ENCODE results near the gene GRK5. TPM values are rescaled to one million over a fixed set of nuclear protein-coding genes. Genes with fewer than 3 reads are reported as not detected.

The GRK5 gene
- total RNA-seq, 1 experiment from 2014 or later, result 0.82 TPM

- H3K27ac Mint-ChIP-seq (ENCODE audit: low read depth, unreplicated experiment), result peak overlapping the region; percentile 73
- no peaks in the 10 kb centered on the region for H3K27me3 Mint-ChIP-seq (ENCODE audit: insufficient read depth, unreplicated experiment)
- CTCF ChIA-PET, result interaction anchor here (0.7 to 3.5 kb wide), 3 partner anchors 8 to 253 kb away, joined by 3 to 21 read pairs (median 4); no protein-coding TSS in a partner anchor
- no peaks in the 10 kb centered on the region for H3K9me3 Mint-ChIP-seq (ENCODE audit: unreplicated experiment)
- intact Hi-C loops (cut with micrococcal nuclease), result no loop called here
- H3K4me1 Mint-ChIP-seq (ENCODE audit: insufficient read depth, unreplicated experiment), result peaks cover 18% of the 10 kb centered on the region
- no peak for DNase-seq (ENCODE audit: unreplicated experiment)
- H3K36me3 Mint-ChIP-seq (ENCODE audit: insufficient read depth, unreplicated experiment), result no peaks in the 10 kb centered on the region
- no TSS peak for BruUV-seq (replicated peaks)
- no peak overlapping the region for H3K4me3 Mint-ChIP-seq (ENCODE audit: unreplicated experiment)
- TF ChIP-seq CTCF (IDR thresholded peaks at IDR 0.05; ENCODE audit: unreplicated experiment), result no peak
- POLR2A ChIA-PET, result interaction anchor here (0.6 to 2.2 kb wide), 8 partner anchors 11 to 33 kb away, joined by 4 to 14 read pairs (median 6); partner anchors contain the start of genes GRK5 and PRDX3
Measured at GRCh38 chr10:119190954-119191785, 16.2 kb upstream of the GRK5 start.

GRCh38 chr10:119191881-119192280, 15.5 kb upstream of the GRK5 start:
- Mint-ChIP-seq H3K27me3 (ENCODE audit: insufficient read depth, unreplicated experiment) (no peaks in the 10 kb centered on the region), H3K9me3 (ENCODE audit: unreplicated experiment) (no peaks in the 10 kb centered on the region), H3K36me3 (ENCODE audit: insufficient read depth, unreplicated experiment) (no peaks in the 10 kb centered on the region), H3K4me1 (ENCODE audit: insufficient read depth, unreplicated experiment) (peaks cover 18% of the 10 kb centered on the region), H3K4me3 (ENCODE audit: unreplicated experiment) (no peak overlapping the region), H3K27ac (ENCODE audit: low read depth, unreplicated experiment) (peak overlapping the region; percentile 31)
- DNase-seq (ENCODE audit: unreplicated experiment), result peak; percentile 81
- BruUV-seq (replicated peaks), result no TSS peak
- no peak for TF ChIP-seq CTCF (IDR thresholded peaks at IDR 0.05; ENCODE audit: unreplicated experiment)
- POLR2A ChIA-PET, result interaction anchor here (0.6 to 2.0 kb wide), 6 partner anchors 13 to 1322 kb away, joined by 3 to 5 read pairs (median 4); no protein-coding TSS in a partner anchor
- CTCF ChIA-PET, result interaction anchor here (1.1 kb wide), 1 partner anchor 219 kb away, joined by 4 read pairs; no protein-coding TSS in a partner anchor
- intact Hi-C loops (cut with micrococcal nuclease), result no loop called here

DNA sequence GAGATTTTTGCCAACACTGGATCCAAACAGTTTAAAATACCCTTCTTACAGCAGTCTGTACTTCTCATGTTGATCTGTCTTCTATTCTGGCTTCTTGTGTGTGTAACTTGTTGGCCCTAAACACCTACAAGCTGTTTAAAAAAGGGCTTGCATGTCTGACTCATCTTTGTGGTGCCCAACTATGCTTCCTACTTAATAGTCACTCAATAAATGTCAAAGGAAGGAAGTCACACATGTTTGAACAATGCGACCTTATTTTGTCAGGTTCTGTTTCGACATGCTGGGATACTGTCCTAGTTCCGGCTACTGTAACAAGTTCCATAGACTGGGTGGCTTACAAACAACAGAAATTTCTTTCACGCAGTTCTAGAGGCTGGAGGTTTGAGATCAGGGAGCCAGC, 9.4 kb upstream of the GRK5 start:
- CTCF ChIA-PET, result interaction anchor here (0.6 to 8.1 kb wide), 13 partner anchors 9 to 607 kb away, joined by 3 to 116 read pairs (median 4); no protein-coding TSS in a partner anchor
- no peak for TF ChIP-seq CTCF (IDR thresholded peaks at IDR 0.05; ENCODE audit: unreplicated experiment)
- Mint-ChIP-seq H3K27me3 (ENCODE audit: insufficient read depth, unreplicated experiment) (no peaks in the 10 kb centered on the region), H3K27ac (ENCODE audit: low read depth, unreplicated experiment) (no peak overlapping the region), H3K36me3 (ENCODE audit: insufficient read depth, unreplicated experiment) (no peaks in the 10 kb centered on the region), H3K9me3 (ENCODE audit: unreplicated experiment) (no peaks in the 10 kb centered on the region), H3K4me1 (ENCODE audit: insufficient read depth, unreplicated experiment) (peaks cover 16% of the 10 kb centered on the region), H3K4me3 (ENCODE audit: unreplicated experiment) (no peak overlapping the region)
- intact Hi-C loops (cut with micrococcal nuclease), result no loop called here
- DNase-seq (ENCODE audit: unreplicated experiment), result peak; percentile 71
- POLR2A ChIA-PET, result interaction anchor here (1.4 to 1.7 kb wide), 2 partner anchors 9 to 19 kb away, joined by 5 read pairs; partner anchors contain the start of gene PRDX3
- no TSS peak for BruUV-seq (replicated peaks)

DNA sequence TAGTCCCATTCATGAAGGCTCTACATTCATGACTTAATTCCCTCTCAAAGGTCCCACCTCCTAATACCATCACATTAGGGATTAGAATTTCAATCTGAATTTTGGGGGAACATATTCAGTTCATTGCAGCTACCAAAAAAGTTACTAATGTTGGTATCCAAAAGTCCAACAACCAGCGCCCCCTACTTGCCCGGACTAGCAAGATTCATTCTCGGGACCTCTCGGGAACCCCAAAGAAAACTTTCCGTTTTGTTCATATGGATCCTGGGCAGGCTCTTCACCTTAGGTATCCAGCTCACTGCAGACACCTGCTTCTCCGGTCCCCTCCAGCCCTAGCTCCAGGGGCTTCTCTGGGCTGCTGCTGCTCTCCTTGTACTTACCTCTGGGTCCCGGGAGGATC, 8.9 kb upstream of the GRK5 start:
- no peak overlapping the region for H3K27ac Mint-ChIP-seq (ENCODE audit: low read depth, unreplicated experiment)
- POLR2A ChIA-PET, result interaction anchor here (1.4 to 2.0 kb wide), 3 partner anchors 8 to 397 kb away, joined by 5 to 10 read pairs (median 5); partner anchors contain the start of gene PRDX3
- intact Hi-C loops (cut with micrococcal nuclease), result no loop called here

More for the DNA sequence above, 8.9 kb upstream of the GRK5 start:
- no peaks in the 10 kb centered on the region for H3K36me3 Mint-ChIP-seq (ENCODE audit: insufficient read depth, unreplicated experiment)
- H3K9me3 Mint-ChIP-seq (ENCODE audit: unreplicated experiment), result no peaks in the 10 kb centered on the region
- no peak for TF ChIP-seq CTCF (IDR thresholded peaks at IDR 0.05; ENCODE audit: unreplicated experiment)
- CTCF ChIA-PET, result interaction anchor here (0.6 to 8.1 kb wide), 22 partner anchors 9 to 608 kb away, joined by 3 to 116 read pairs (median 4); no protein-coding TSS in a partner anchor
- BruUV-seq (replicated peaks), result no TSS peak
- H3K4me1 Mint-ChIP-seq (ENCODE audit: insufficient read depth, unreplicated experiment), result peaks cover 16% of the 10 kb centered on the region
- no peaks in the 10 kb centered on the region for H3K27me3 Mint-ChIP-seq (ENCODE audit: insufficient read depth, unreplicated experiment)
- H3K4me3 Mint-ChIP-seq (ENCODE audit: unreplicated experiment), result no peak overlapping the region
- DNase-seq (ENCODE audit: unreplicated experiment), result peak; percentile 47
